Mesendoderm (in vitro differentiated cells): ENCODE measurements around the gene TAS2R8.

Experiments used
- DNase-seq: peaks from one replicate; pipeline ENCODE4 v3.0.0; 2013
- H2AK5ac ChIP-seq: 2 replicates; pipeline ENCODE4 v1.6.1; 2013; ENCODE audit warnings: low read length, inconsistent platforms
- H2BK120ac ChIP-seq: 2 replicates; pipeline ENCODE4 v1.6.1; 2013; ENCODE audit warnings: low read depth, mild to moderate bottlenecking, low read length, moderate library complexity, mixed read lengths
- H2BK15ac ChIP-seq: replicated peaks from 2 replicates; pipeline ENCODE4 v1.6.1; 2013; ENCODE audit warnings: low read depth, mild to moderate bottlenecking, moderate library complexity
- H2BK5ac ChIP-seq: 2 replicates; pipeline ENCODE4 v1.6.1; 2013; ENCODE audit warnings: low read length, inconsistent platforms
- H3K18ac ChIP-seq: 2 replicates; pipeline ENCODE4 v1.6.1; 2013; ENCODE audit warnings: mild to moderate bottlenecking, low read length, mixed read lengths
- H3K23ac ChIP-seq: one replicate; pipeline ENCODE4 v1.6.1; 2013; ENCODE audit warnings: low read length
- H3K27ac ChIP-seq: 2 replicates; pipeline ENCODE4 v1.5.1; 2013; ENCODE audit warnings: low read depth, mild to moderate bottlenecking, inconsistent platforms, low read length, moderate library complexity
- H3K27me3 ChIP-seq: 2 replicates; pipeline ENCODE4 v1.6.1; 2013; ENCODE audit warnings: low read length, control low read depth, mild to moderate bottlenecking, inconsistent platforms; ENCODE audit not compliant: insufficient read depth, poor library complexity
- H3K36me3 ChIP-seq: 2 replicates; pipeline ENCODE4 v1.6.1; 2013; ENCODE audit warnings: low read length, inconsistent platforms; ENCODE audit not compliant: control insufficient read depth, insufficient read depth
- H3K4ac ChIP-seq: one replicate; pipeline ENCODE4 v1.6.1; 2013; ENCODE audit warnings: low read depth, mild to moderate bottlenecking, low read length, moderate library complexity
- H3K4me1 ChIP-seq: 2 replicates; pipeline ENCODE4 v1.6.1; 2013; ENCODE audit warnings: low read depth, low read length, inconsistent platforms; ENCODE audit not compliant: control insufficient read depth
- H3K4me2 ChIP-seq: 2 replicates; pipeline ENCODE4 v1.6.1; 2013; ENCODE audit warnings: low read length
- H3K4me3 ChIP-seq: 2 replicates; pipeline ENCODE4 v1.5.1; 2013; ENCODE audit warnings: mild to moderate bottlenecking, low read length
- H3K56ac ChIP-seq: one replicate; pipeline ENCODE4 v1.6.1; 2013; ENCODE audit warnings: low read length
- H3K79me1 ChIP-seq: 2 replicates; pipeline ENCODE4 v1.6.1; 2013; ENCODE audit warnings: low read length, inconsistent platforms
- H3K79me2 ChIP-seq: 2 replicates; pipeline ENCODE4 v1.6.1; 2013; ENCODE audit warnings: mild to moderate bottlenecking, low read length; ENCODE audit not compliant: control insufficient read depth, insufficient read depth
- H3K9ac ChIP-seq: 2 replicates; pipeline ENCODE4 v1.6.1; 2013; ENCODE audit warnings: low read length, inconsistent platforms
- H4K5ac ChIP-seq: one replicate; pipeline ENCODE4 v1.6.1; 2013; ENCODE audit warnings: low read length
- H4K8ac ChIP-seq: one replicate; pipeline ENCODE4 v1.6.1; 2013; ENCODE audit warnings: low read depth, mild to moderate bottlenecking, control low read depth, low read length, moderate library complexity
- WGBS: extraction: QIAGEN DNeasy Blood & Tissue Kit; methylation state at CpG from one replicate; pipeline ENCODE4 v1.1.7; 2013; ENCODE audit warnings: low lambda C conversion rate, missing lambda C conversion rate; ENCODE audit not compliant: insufficient coverage; ENCODE audit errors: extremely low coverage; 5-methylcytosine and 5-hydroxymethylcytosine counted together

TAS2R8 gene

GRCh38 chr12:10847744-10848143 lies 40.7 kb upstream of the TAS2R8 start:
- Histone ChIP-seq H3K23ac (no peak overlapping the region), H3K79me1 (no peaks in the 10 kb centered on the region), H2AK5ac (no peak overlapping the region)

GRCh38 chr12:10842862-10843261 lies 35.8 kb upstream of the TAS2R8 start:
- H3K79me2 ChIP-seq, result no peaks in the 10 kb centered on the region
- H2BK5ac ChIP-seq, result no peak overlapping the region
- no peak overlapping the region for H2BK120ac ChIP-seq
- H3K4me3 ChIP-seq, result no peak overlapping the region
- no peak overlapping the region for H3K4ac ChIP-seq
- H4K8ac ChIP-seq, result no peak overlapping the region
- no peak overlapping the region for H3K18ac ChIP-seq
- no peak overlapping the region for H2BK15ac ChIP-seq
- WGBS, result no CpG with 5 or more reads among the region's 2 CpGs
- H3K27ac ChIP-seq, result no peak overlapping the region
- no peak overlapping the region for H3K4me2 ChIP-seq
- H4K5ac ChIP-seq, result no peak overlapping the region
- H3K56ac ChIP-seq, result no peak overlapping the region
- no peak overlapping the region for H2AK5ac ChIP-seq
- no peaks in the 10 kb centered on the region for H3K36me3 ChIP-seq
- no peaks in the 10 kb centered on the region for H3K79me1 ChIP-seq
- no peak overlapping the region for H3K23ac ChIP-seq
- no peak overlapping the region for H3K9ac ChIP-seq
- no peaks in the 10 kb centered on the region for H3K4me1 ChIP-seq
- no peaks in the 10 kb centered on the region for H3K27me3 ChIP-seq
- DNase-seq, result no peak

More at GRCh38 chr12:10847744-10848143, 40.7 kb upstream of the TAS2R8 start:
- no peak overlapping the region for H3K4me3 ChIP-seq
- H2BK120ac ChIP-seq, result no peak overlapping the region
- no CpG with 5 or more reads among the region's 2 CpGs for WGBS
- no peak overlapping the region for H3K4ac ChIP-seq
- H4K5ac ChIP-seq, result no peak overlapping the region
- no peak overlapping the region for H2BK5ac ChIP-seq
- H3K79me2 ChIP-seq, result no peaks in the 10 kb centered on the region
- H3K9ac ChIP-seq, result no peak overlapping the region
- no peaks in the 10 kb centered on the region for H3K27me3 ChIP-seq
- H3K4me2 ChIP-seq, result no peak overlapping the region
- H3K18ac ChIP-seq, result no peak overlapping the region
- H2BK15ac ChIP-seq, result no peak overlapping the region
- H3K27ac ChIP-seq, result no peak overlapping the region
- H4K8ac ChIP-seq, result no peak overlapping the region
- no peaks in the 10 kb centered on the region for H3K4me1 ChIP-seq
- no peak overlapping the region for H3K56ac ChIP-seq
- no peaks in the 10 kb centered on the region for H3K36me3 ChIP-seq
- DNase-seq, result no peak

- Histone ChIP-seq H3K4ac (no peak overlapping the region), H3K23ac (no peak overlapping the region), H2AK5ac (no peak overlapping the region), H3K4me2 (no peak overlapping the region), H3K79me2 (no peaks in the 10 kb centered on the region), H3K79me1 (no peaks in the 10 kb centered on the region), H4K8ac (no peak overlapping the region), H3K56ac (no peak overlapping the region), H3K4me1 (no peaks in the 10 kb centered on the region), H3K36me3 (no peaks in the 10 kb centered on the region), H3K18ac (no peak overlapping the region), H3K27me3 (no peaks in the 10 kb centered on the region), H3K9ac (no peak overlapping the region), H2BK120ac (no peak overlapping the region), H2BK15ac (no peak overlapping the region), H2BK5ac (no peak overlapping the region), H3K4me3 (no peak overlapping the region), H4K5ac (no peak overlapping the region), H3K27ac (no peak overlapping the region)
- no peak for DNase-seq
- WGBS, result no CpG with 5 or more reads among the region's 3 CpGs
These were observed 31.4 kb upstream of the TAS2R8 start for GRCh38 chr12:10838461-10838860.

- no CpG with 5 or more reads among the region's 1 CpG for WGBS
- H3K4me3 ChIP-seq, result no peak overlapping the region
- no peak overlapping the region for H2BK120ac ChIP-seq
These were observed 22.9 kb upstream of the TAS2R8 start for GRCh38 chr12:10829994-10830393.

GRCh38 chr12:10826258-10826657 lies 19.2 kb upstream of the TAS2R8 start, which contains the start of gene TAS2R10:
TSS of gene TAS2R10 (minus strand) at chr12:10826358. CDS start at chr12:10826269, 89 bp downstream.
- Histone ChIP-seq H3K9ac (no peak within 1 kb of the TSS), H2BK5ac (no peak within 1 kb of the TSS), H3K18ac (peak within 1 kb of the TSS; percentile 51), H3K4ac (no peak within 1 kb of the TSS), H3K4me1 (no peaks in the 10 kb centered on the region), H2AK5ac (no peak within 1 kb of the TSS), H3K23ac (no peak within 1 kb of the TSS), H3K27ac (no peak within 1 kb of the TSS), H2BK15ac (no peak within 1 kb of the TSS), H2BK120ac (no peak within 1 kb of the TSS), H3K4me2 (no peak within 1 kb of the TSS), H4K8ac (no peak within 1 kb of the TSS), H3K4me3 (no peak within 1 kb of the TSS), H3K56ac (no peak within 1 kb of the TSS), H4K5ac (no peak within 1 kb of the TSS), H3K36me3 (no peaks in the 10 kb centered on the region), H3K79me2 (no peaks in the 10 kb centered on the region), H3K79me1 (no peaks in the 10 kb centered on the region), H3K27me3 (no peaks in the 10 kb centered on the region)
- DNase-seq, result no peak
- no CpG with 5 or more reads among the region's 3 CpGs for WGBS

More at GRCh38 chr12:10829994-10830393, 22.9 kb upstream of the TAS2R8 start:
- no peaks in the 10 kb centered on the region for H3K79me2 ChIP-seq
- no peak overlapping the region for H4K8ac ChIP-seq
- H3K4me2 ChIP-seq, result no peak overlapping the region
- H3K27me3 ChIP-seq, result no peaks in the 10 kb centered on the region
- H4K5ac ChIP-seq, result no peak overlapping the region
- H3K9ac ChIP-seq, result no peak overlapping the region
- H3K36me3 ChIP-seq, result no peaks in the 10 kb centered on the region
- H3K56ac ChIP-seq, result no peak overlapping the region
- H2BK5ac ChIP-seq, result no peak overlapping the region
- H2BK15ac ChIP-seq, result no peak overlapping the region
- H3K23ac ChIP-seq, result no peak overlapping the region
- no peak overlapping the region for H3K4ac ChIP-seq
- H3K27ac ChIP-seq, result no peak overlapping the region
- no peaks in the 10 kb centered on the region for H3K79me1 ChIP-seq
- no peak overlapping the region for H3K18ac ChIP-seq
- DNase-seq, result no peak
- H2AK5ac ChIP-seq, result no peak overlapping the region
- H3K4me1 ChIP-seq, result no peaks in the 10 kb centered on the region

GRCh38 chr12:10824957-10825356 lies 17.9 kb upstream of the TAS2R8 start:
- H3K79me1 ChIP-seq, result no peaks in the 10 kb centered on the region
- no peak overlapping the region for H3K9ac ChIP-seq
- no peak overlapping the region for H4K8ac ChIP-seq
- no peak overlapping the region for H2BK15ac ChIP-seq
- H3K36me3 ChIP-seq, result no peaks in the 10 kb centered on the region
- no peak overlapping the region for H3K27ac ChIP-seq
- no peak overlapping the region for H3K4me3 ChIP-seq
- H2BK5ac ChIP-seq, result no peak overlapping the region
- peak; percentile 18 for DNase-seq
- H2AK5ac ChIP-seq, result no peak overlapping the region
- no peak overlapping the region for H3K56ac ChIP-seq
- no peak overlapping the region for H3K4me2 ChIP-seq
- H2BK120ac ChIP-seq, result no peak overlapping the region
- no peak overlapping the region for H3K23ac ChIP-seq
- no CpG with 5 or more reads among the region's 3 CpGs for WGBS
- peak overlapping the region; percentile 51 for H3K18ac ChIP-seq
- H3K4ac ChIP-seq, result no peak overlapping the region
- H3K27me3 ChIP-seq, result no peaks in the 10 kb centered on the region
- no peaks in the 10 kb centered on the region for H3K79me2 ChIP-seq
- no peak overlapping the region for H4K5ac ChIP-seq
- H3K4me1 ChIP-seq, result no peaks in the 10 kb centered on the region
